Uterus (tissue), 4 donors: ENCODE measurements around the gene GCNT2. TPM values are rescaled to one million over a fixed set of nuclear protein-coding genes. Genes with fewer than 3 reads are reported as not detected.

Experiments used
- DNase-seq, 2 donors: peaks; one replicate each; pipeline ENCODE4 v3.0.0-alpha.2; 2019 to 2020
- H3K27ac ChIP-seq, 2 donors: fragments of 200-600 bp; sonication (generic); 1 replicate in 1 of 2; 2 replicates in 1 of 2; pipeline ENCODE4 v1.5.1; 2016 to 2018
- H3K27me3 ChIP-seq, 2 donors: fragments of 200-600 bp; sonication (generic); one replicate each; pipeline ENCODE4 v1.5.1; 2018 to 2019; ENCODE audit warnings: control low read depth in 1 of 2
- H3K36me3 ChIP-seq, 2 donors: fragments of 200-600 bp; sonication (generic); one replicate each; pipeline ENCODE4 v1.5.1; 2019; ENCODE audit warnings: control low read depth in 1 of 2
- H3K4me1 ChIP-seq, 2 donors: fragments of 200-600 bp; sonication (generic); one replicate each; pipeline ENCODE4 v1.5.1; 2018 to 2019; ENCODE audit warnings: control low read depth in 1 of 2
- H3K4me3 ChIP-seq, 2 donors: fragments of 200-600 bp; sonication (generic); 1 replicate in 1 of 2; 2 replicates in 1 of 2; pipeline ENCODE4 v1.5.1; 2018 to 2019; ENCODE audit warnings: mild to moderate bottlenecking in 1 of 2
- H3K9me3 ChIP-seq, 2 donors: fragments of 200-600 bp; sonication (generic); one replicate each; pipeline ENCODE4 v1.5.1; 2019; ENCODE audit warnings: control low read depth in 1 of 2
- CTCF ChIP-seq, 4 experiments: fragments of 200-600 bp in 2 of 4; fragments of 450-650 bp in 2 of 4; sonication (generic) in 2 of 4; IDR thresholded peaks; one replicate each; pipeline ENCODE4 v1.5.1; 2016 to 2019; ENCODE audit warnings: antibody characterized with exemption in 4 of 4, mild to moderate bottlenecking in 2 of 4, moderate library complexity in 1 of 4
- POLR2A ChIP-seq, 2 donors: fragments of 450-650 bp; IDR thresholded peaks; one replicate each; pipeline ENCODE4 v1.6.1; 2016; ENCODE audit warnings: antibody characterized with exemption in 2 of 2, mild to moderate bottlenecking in 1 of 2, moderate library complexity in 1 of 2
- intact Hi-C: fragments of 100-400 bp; cut with DNase I; formaldehyde crosslinking; loops from one replicate; pipeline ENCODE4 v1.15.1; 2023; ENCODE audit warnings: low total_unique reads
- total RNA-seq, 4 donors: library from RNA; depleted of rRNA in 3 of 4; stranded (reverse); fragments of >200 nt in 3 of 4; gene quantifications; one replicate each; pipeline versions ENCODE4 v1.1.0 to v1.2.4, GENCODE V29; 2014 to 2023
- donor health status: DM: yes; HTN: yes; CAD: no.

GCNT2 gene
- total RNA-seq, 4 donors from 2014 or later = 7.8 to 16.2 (median 10.9) TPM

GRCh38 chr6:10589983-10590382, 68.8 kb downstream of the GCNT2 start:
- no peak for DNase-seq
- H3K4me3 ChIP-seq = no peak overlapping the region
- no peaks in the 10 kb centered on the region for H3K9me3 ChIP-seq
- no peak for TF ChIP-seq POLR2A (IDR thresholded peaks at IDR 0.05)
- no peaks in the 10 kb centered on the region for H3K36me3 ChIP-seq
- intact Hi-C loops = no loop called here
- no peaks in the 10 kb centered on the region for H3K27me3 ChIP-seq
- no peaks in the 10 kb centered on the region for H3K4me1 ChIP-seq
- H3K27ac ChIP-seq = no peak overlapping the region

- Histone ChIP-seq H3K36me3 (no peaks in the 10 kb centered on the region), H3K27me3 (no peaks in the 10 kb centered on the region), H3K27ac (no peak overlapping the region), H3K4me3 (no peak overlapping the region), H3K4me1 (no peaks in the 10 kb centered on the region), H3K9me3 (no peaks in the 10 kb centered on the region)
- no peak for DNase-seq
- intact Hi-C loops = no loop called here
- no peak for TF ChIP-seq CTCF (IDR thresholded peaks at IDR 0.05)
- TF ChIP-seq POLR2A (IDR thresholded peaks at IDR 0.05) = no peak
Measured at GRCh38 chr6:10591422-10592160, 70.4 kb downstream of the GCNT2 start.

- Histone ChIP-seq H3K9me3 (no peaks in the 10 kb centered on the region), H3K4me3 (no peak overlapping the region), H3K36me3 (no peaks in the 10 kb centered on the region), H3K27ac (no peak overlapping the region), H3K27me3 (no peaks in the 10 kb centered on the region), H3K4me1 (no peaks in the 10 kb centered on the region)
- DNase-seq = no peak
- TF ChIP-seq CTCF (IDR thresholded peaks at IDR 0.05) (no peak), POLR2A (IDR thresholded peaks at IDR 0.05) (no peak)
- intact Hi-C loops = no loop called here
Measured at GRCh38 chr6:10595731-10596664, 74.8 kb downstream of the GCNT2 start.

GRCh38 chr6:10597499-10598001, 76.4 kb downstream of the GCNT2 start:
- Histone ChIP-seq H3K27ac (no peak overlapping the region), H3K9me3 (no peaks in the 10 kb centered on the region), H3K4me1 (no peaks in the 10 kb centered on the region), H3K27me3 (no peaks in the 10 kb centered on the region), H3K36me3 (no peaks in the 10 kb centered on the region), H3K4me3 (no peak overlapping the region)
- no peak for DNase-seq
- TF ChIP-seq CTCF (IDR thresholded peaks at IDR 0.05) (no peak), POLR2A (IDR thresholded peaks at IDR 0.05) (no peak)
- intact Hi-C loops = no loop called here

- DNase-seq = no peak
- H3K4me1 ChIP-seq = no peaks in the 10 kb centered on the region
- H3K9me3 ChIP-seq = no peaks in the 10 kb centered on the region
- no peak overlapping the region for H3K4me3 ChIP-seq
- no peak overlapping the region for H3K27ac ChIP-seq
- TF ChIP-seq CTCF (IDR thresholded peaks at IDR 0.05) (no peak), POLR2A (IDR thresholded peaks at IDR 0.05) (no peak)
- no peaks in the 10 kb centered on the region for H3K27me3 ChIP-seq
- intact Hi-C loops = no loop called here
- H3K36me3 ChIP-seq = no peaks in the 10 kb centered on the region
Measured at GRCh38 chr6:10598084-10598960, 77.2 kb downstream of the GCNT2 start.
